HuH-7 (cell line): ENCODE data around the gene IGFBPL1.
"Not testable (repeated sequence)": the region's sequence is repeated elsewhere in the genome, so short reads cannot be mapped to it uniquely, and the experiment has no call there.

Experiments used
- DNase-seq: peaks from one replicate; pipeline ENCODE4 v3.0.0; 2011; ENCODE audit warnings: low spot score

The IGFBPL1 gene

DNA sequence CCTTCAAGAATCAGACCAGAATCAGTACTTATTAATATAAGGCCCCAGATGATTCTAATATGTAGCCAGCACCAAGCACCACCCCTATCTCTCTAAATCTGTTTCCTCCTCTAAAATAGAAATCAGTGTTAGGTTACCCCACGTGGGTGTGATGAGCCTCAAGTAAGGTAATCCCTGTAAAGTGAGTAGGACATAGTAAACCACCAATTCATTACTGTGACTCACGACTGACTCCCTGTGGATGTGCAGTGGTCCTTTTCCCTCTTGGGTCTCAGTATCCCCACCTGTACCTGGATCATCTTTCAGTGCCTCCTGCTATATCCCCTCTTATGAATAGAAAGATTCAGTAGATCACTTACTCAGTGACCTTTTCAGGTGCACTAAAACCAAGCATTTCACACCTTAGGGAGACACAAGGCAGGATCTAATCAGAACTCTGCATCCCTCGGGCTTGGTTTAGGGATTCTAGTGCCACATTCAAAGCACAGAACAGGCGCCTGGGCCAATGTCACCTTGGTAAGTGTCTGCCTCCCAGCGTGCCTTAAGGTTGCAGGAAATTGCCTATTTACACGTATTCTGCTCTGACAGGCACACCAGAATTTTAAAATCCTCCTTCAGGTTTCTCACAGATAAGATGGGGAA is 43.9 kb downstream of the IGFBPL1 start:
- DNase-seq = no peak

GRCh38 chr9:38377336-38378083 is 46.7 kb downstream of the IGFBPL1 start:
- DNase-seq = not testable (repeated sequence)

GRCh38 chr9:38376021-38376670 is 48.1 kb downstream of the IGFBPL1 start:
- DNase-seq = no peak

DNA sequence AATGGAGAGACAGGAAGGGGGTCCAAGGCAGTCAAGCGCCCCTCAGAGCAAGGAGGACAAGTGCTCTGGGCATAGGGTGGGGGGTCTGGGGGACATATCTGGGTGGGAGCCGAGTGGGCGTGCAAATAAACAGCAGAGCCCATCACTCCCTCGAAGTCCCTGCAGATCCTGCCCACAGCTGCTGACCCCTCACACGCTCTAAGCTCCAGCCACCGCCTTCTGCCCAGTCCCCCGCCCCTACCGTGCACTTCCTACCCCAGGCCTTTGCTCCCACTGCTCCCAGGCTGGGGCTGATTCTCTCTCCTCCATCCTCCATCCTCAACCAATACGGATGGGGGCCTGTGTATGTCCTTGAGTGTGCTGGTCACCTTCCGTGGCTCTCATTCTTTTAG is 48.7 kb downstream of the IGFBPL1 start:
- DNase-seq = no peak

DNA sequence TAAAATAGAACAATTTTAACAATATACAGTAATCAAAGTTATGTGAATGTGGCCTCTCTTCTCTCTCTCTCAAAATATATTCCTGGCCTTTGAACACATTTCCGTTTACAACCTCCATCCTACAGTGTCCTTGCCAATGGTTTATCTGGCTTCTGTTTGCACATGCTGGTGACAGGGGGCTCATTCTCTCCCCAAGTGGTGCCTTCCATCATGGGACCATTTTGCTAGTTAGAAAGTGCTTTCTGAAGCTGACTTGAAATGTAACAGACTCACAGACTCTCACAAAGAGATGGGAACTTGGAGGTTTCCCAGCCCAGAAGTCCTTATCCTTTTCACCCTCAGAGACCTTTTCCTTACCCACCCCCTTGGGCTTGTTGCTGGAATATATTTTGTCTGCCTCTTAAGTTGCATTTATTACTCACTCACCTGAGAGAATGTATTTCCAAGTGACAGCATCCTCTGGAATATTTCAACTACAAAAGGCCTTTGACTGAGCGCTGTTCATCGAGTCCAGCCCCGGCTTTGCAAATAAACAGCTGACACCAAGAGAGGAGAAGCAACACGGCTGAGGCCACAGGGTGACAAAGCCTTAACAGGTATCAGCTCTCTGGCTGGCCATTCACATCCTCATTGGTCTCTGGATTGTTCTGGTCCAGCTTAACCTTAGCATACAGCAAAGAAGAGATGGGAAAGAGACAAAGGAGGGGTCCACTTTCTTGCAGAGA is 49.2 kb downstream of the IGFBPL1 start:
- DNase-seq = no peak

GRCh38 chr9:38373679-38374078 is 50.6 kb downstream of the IGFBPL1 start:
- DNase-seq = no peak

GRCh38 chr9:38372762-38373619 is 51.3 kb downstream of the IGFBPL1 start:
- DNase-seq = no peak

DNA sequence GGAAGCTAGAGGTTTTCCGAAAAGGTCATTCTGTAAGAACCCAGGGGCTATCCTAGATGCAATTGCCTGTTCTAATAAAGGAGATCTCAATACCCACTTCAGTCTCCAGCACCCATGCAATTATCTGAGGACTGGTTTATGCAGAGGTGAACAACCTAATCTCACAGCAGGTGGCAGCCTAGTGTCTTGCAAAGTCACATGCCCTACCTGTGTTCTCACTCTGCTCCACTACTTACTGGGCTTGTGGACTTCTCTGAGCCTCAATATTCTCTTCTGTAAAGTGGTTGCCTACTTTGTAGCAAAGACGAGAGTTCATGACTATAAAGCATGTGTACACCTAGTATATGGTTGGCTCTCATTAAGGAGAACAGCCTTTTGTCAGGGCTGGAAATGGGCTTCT is 52.8 kb downstream of the IGFBPL1 start:
- peak; percentile 56 for DNase-seq

DNA sequence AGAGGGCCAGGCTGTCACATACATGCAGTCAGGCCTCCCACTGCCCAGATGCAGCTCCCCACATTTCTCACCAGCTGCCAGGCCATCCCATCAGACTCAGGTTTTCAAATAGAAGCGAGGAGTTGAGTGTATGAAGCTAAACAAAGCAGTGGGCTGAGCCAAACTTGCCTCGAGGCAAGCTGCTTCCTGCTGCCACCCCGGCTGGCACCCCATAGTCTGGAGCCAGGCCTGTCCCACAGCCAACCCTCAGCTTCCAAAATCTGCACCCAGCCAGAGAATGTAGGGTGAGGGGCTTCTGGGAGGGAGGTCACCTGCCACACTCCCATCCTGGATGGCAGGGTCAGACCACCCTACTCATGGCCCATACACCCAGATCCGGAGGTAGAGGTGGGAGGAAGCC is 54.1 kb downstream of the IGFBPL1 start:
- DNase-seq = no peak

- DNase-seq = no peak
Observed at GRCh38 chr9:38368731-38369130, 55.5 kb downstream of the IGFBPL1 start.

GRCh38 chr9:38367898-38368297 is 56.4 kb downstream of the IGFBPL1 start:
- DNase-seq = no peak

DNA sequence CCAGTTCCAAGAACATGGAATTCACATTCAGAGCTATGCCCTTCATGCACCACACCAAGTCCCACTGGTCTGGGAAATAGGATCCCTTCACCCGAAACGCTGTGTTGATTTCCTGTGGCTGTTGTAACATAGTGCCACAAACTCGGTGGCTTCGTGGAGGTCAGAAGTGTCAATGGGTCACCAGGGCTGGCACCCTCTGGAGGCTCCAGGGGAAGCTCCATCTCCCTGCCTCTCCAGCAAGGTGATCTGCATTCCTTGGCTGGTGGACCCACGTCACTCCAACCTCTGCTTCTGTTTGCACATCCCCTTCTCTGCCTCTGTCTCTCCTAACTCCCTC is 60.7 kb downstream of the IGFBPL1 start:
- DNase-seq = no peak

- DNase-seq = peak; percentile 23
Observed at GRCh38 chr9:38362852-38363588, 61.2 kb downstream of the IGFBPL1 start.

DNA sequence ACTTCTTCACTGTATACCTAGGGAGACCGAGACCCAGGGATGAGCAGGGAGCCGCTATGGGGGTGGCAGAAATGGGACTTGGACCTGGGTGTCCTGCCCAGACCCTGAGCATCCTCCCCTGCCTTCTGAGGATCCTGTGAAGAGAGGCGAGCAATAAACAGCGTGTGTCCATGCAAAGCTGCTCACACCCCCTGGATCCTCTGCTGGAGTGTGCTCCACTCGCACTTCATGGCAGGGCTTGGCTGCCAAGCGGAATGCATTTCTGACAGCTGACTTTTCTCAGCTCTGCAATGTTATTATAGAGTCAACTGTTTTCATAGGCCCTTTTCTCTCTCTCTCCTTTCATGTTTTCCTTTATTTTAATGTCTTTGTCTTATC is 62.8 kb downstream of the IGFBPL1 start:
- no peak for DNase-seq

DNA sequence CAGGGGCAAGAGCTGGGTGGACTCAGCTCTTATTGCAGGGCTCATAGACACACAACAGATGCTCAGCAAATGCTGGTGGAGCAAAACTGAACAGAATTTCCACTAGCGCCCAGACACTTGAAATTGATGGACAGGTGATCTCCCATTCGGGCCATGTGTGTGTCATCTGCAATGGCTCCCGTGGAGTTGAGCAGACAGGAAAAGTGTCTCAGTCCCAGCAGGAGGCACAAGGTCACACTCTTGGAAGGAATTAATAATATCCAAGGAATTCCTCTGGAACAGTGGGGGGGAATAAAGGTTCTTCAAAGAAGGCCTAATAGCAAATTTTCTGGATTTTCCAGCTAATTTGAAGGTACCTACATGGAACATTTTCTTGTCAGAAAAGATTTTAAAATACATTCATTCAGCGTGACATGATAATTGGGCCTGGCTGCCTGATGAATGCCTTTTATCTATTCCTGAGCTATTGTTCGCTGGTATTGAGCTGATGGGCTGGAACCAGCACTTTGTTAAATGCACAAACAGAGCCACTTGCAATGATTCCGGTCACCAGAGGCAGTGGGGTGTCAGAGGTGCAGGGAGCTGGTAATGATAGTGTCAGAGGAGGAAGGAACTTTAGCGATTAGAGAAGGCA is 63.3 kb downstream of the IGFBPL1 start:
- no peak for DNase-seq

DNA sequence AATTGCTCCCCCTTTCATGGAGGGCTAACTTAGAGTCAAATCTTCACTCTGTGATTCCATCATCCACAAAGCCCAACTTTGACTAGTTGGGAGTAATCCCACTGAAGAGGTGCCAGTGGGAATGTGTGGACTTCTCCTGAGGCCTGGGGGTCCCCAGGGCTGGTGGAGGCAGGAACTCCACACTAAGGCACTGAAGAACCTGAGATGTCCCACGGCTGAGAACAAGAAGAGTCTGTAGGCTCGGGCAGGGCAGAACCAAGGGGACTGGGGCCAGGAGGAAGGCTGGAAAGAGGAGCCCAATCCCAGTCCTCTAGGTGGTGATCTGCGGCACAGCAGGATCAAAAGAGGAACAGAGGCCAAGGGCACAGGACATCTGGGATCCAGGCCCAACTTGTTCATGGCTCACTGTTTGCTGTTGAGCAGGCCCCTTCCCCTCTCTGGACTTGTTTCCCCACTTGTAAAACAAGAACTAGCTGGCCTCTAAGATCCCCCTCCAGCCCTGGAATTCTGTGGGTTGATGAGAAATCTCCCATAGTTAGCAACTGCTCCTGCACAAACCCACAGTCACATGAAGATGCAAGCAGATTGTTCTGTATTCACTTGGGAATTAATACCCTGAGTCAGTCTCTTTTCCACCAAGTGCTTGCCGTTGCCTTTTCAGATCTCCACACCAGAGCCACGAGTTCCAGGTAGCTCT is 64.4 kb downstream of the IGFBPL1 start:
- no peak for DNase-seq

DNA sequence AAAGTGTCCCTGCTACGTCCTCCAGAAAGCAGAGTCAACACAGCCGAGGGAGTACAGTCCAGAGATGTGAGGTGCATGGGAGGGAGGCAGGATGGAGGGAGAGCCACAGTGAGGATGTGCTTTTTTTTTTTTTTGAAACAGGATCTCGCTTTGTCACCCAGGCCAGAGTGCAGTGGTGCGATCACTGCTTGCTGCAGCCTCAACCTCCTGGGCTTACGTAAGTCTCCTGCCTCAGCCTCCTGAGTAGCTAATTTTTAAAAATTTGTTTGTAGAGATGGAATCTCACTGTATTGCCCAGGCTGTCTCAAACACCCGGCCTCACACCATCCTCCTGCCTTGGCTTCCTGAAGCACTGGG is 65.0 kb downstream of the IGFBPL1 start:
- no peak for DNase-seq

- DNase-seq = no peak
Observed at GRCh38 chr9:38358390-38359296, 65.6 kb downstream of the IGFBPL1 start.
